Left cardiac atrium (tissue), 4 donors: ENCODE results near the gene RERGL. TPM values are rescaled to one million over a fixed set of nuclear protein-coding genes. Genes with fewer than 3 reads are reported as not detected.
"Not testable (repeated sequence)": the region's sequence is repeated elsewhere in the genome, so short reads cannot be mapped to it uniquely, and the experiment has no call there.

ENCODE experiments used
- ATAC-seq, 2 donors: fragments of 200-7000 bp; cut with Tn5 transposase; one replicate each; pipeline ENCODE4 v1.9.1; 2020; ENCODE audit warnings: mild to moderate bottlenecking in 2 of 2, moderate library complexity in 2 of 2
- DNase-seq: peaks from one replicate; pipeline ENCODE4 v3.0.0-alpha.2; 2020
- intact Hi-C, 2 donors: fragments of 100-400 bp; cut with DNase I; formaldehyde crosslinking; loops; one replicate each; pipeline versions ENCODE4 v1.14.1 to v1.15.1; 2022 to 2023
- long read RNA-seq: library from polyadenylated mRNA; unstranded; transcript quantifications from one replicate; pipeline ENCODE4 v2.0.0, GENCODE V29; 2021
- total RNA-seq, 2 donors: library from RNA; stranded (reverse); fragmentation: NEBNext Ultra II Directional; extraction: Animal tissue kit (Norgen Biotek cat#: 25700); gene quantifications; one replicate each; pipeline ENCODE4 v1.2.1, GENCODE V29; 2021
- donor health status: DM: no; HTN: yes; CAD: no.
- donor health status: DM: no; HTN: yes; CAD: no; lungs with severe emphysema.
- donor health status: DM: yes; HTN: yes; CAD: no.
- donor health status: Dilated cardiomyopathy.

RERGL gene, protein sequence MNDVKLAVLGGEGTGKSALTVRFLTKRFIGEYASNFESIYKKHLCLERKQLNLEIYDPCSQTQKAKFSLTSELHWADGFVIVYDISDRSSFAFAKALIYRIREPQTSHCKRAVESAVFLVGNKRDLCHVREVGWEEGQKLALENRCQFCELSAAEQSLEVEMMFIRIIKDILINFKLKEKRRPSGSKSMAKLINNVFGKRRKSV
- 1 to 10 TPM in 1 of 2 donors, under 1 TPM in 1; 0.44 to 3.4 TPM for total RNA-seq
- long read RNA-seq = 0 reads

DNA sequence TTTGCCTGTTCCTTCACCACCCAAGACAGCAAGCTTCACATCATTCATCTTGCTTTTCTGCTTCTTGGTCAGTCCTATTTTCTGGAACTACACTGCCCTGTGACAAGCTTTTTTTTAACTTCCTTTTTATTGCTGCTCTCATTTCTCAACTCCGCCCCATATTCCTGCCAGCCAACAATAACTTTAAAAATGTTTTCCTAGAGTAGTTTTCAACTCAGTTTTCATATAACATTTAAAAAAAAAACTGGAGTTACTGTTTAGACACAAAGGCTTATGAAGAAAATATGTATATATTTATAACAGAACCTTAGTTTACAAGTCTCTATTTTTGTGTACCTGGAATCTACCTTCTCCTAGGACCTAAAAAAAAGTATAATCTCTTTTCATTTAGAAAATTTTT lies at the start of gene RERGL:
Gene RERGL (minus strand): TSS at position 101 of the 400 bp plus-strand sequence. CDS start 53 bp downstream, at position 48.
- ATAC-seq (no peak), DNase-seq (no peak)
- intact Hi-C loops = no loop called here

DNA sequence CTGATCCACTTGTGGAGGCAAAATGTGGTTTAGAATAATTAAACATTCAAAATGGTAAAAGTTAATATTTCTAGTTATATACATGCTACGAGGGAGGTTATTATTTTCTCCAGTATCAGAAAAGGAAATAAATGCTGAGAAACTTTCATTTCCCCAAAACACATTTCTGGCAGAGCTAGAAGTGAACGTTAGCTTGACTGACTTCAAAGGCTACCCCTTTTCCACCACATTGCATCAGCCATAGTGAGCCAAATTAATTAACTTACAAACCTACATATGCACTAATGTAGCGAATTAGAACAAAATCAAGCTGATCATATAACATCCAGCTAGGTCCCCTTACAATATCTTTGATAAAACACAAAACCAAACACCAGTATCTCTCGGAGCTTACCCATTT lies 49.3 kb upstream of the RERGL start:
- ATAC-seq = no peak
- intact Hi-C loops = no loop called here
- no peak for DNase-seq

DNA sequence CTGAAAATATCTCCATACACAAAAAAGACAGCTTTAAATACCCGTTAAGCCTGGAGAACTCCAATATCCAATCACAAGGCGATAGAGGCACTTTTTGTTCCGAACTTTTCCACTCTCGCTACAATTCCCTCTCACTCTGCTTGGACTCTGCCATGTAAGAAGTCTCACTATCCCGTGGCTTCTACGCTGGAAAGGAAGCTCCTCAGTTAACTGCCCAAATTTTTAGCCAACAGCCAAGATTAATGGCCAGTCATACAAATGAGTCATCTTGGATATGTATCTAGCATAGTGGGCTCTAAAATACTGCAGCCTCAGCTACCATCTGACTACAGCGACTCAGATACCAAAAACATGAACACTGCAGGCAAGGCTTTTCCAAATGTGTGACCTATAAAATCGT lies 45.5 kb upstream of the RERGL start:
- DNase-seq (no peak), ATAC-seq (peak in 1 of 2 donors; percentile 71)
- intact Hi-C loops = no loop called here

DNA sequence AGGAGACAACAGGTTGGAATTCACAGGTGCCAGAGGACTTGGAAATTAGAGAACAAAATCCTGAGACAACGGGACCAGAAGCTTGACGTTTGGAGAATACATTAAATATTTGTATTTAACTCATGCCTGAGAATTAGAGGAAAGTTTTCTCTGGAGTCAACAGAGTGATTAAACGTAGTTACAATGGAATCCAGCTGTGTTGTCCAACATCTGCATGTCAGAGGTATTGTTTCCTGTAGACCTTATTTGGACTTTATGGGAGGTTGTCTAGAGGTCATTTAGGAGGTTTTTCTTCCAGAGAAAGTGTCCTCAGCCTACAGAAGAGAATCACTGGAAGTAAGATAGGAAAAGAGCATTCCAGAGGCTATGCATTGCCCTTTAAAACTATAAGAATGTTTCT lies 45.1 kb upstream of the RERGL start:
- no peak for DNase-seq
- intact Hi-C loops = no loop called here
- ATAC-seq = peak in 1 of 2 donors; percentile 22

DNA sequence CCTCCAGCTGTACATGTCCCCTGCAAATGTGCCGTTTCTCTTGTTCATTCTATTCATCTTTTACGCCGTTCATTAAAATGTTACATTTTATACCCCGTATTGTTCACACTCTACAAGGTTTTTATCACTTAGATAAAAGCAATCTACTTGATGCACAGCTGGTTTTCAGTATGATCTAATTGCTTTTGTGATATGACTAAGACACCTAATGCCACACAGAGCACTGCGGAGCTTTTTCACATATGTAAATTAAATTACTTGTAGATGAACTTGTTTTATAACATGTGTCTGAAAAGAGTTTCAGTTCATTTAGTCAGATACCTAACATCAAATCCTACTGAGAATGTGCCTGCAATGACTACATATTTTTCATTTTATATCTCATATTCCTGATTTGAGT lies 40.9 kb upstream of the RERGL start:
- intact Hi-C loops = no loop called here
- ATAC-seq (no peak), DNase-seq (no peak)

DNA sequence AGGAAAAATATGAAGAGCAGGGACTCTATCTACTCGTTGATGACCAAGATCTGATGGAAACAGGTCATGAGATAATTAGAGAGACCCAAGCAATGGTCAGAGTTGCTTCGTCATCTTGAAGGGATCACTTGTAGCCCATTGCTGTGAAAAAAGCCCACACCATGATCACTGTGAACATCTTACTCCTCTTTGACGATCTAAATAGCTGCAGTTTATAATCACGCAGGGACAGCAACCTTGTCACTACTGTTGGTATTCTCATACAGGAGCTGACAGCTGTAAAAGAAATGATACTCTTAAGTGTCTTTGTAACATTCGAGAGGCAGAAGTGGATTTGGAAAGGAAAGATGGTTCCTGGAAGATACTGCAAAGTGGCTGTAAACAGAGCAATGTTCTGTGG lies 33.7 kb upstream of the RERGL start:
- intact Hi-C loops = no loop called here
- DNase-seq = no peak
- ATAC-seq = no peak

DNA sequence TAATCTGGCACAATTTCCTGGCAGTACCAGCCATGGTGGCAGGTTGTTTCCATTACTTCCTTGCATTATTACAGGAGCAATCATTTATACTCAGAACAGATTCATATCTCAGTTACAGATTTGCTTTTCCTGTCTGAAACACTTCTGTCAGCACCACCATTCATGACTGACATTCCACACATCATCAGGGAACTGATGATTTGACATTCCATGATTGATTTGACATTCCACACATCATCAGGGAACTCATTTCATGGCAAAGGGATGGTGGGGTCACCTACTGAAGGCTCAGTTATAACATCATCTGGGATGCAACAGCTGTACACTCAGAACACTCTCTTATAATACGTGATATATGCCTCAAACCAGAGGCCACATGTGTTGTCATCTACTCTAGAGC lies 30.9 kb upstream of the RERGL start:
- ATAC-seq (no peak), DNase-seq (no peak)
- intact Hi-C loops = no loop called here

DNA sequence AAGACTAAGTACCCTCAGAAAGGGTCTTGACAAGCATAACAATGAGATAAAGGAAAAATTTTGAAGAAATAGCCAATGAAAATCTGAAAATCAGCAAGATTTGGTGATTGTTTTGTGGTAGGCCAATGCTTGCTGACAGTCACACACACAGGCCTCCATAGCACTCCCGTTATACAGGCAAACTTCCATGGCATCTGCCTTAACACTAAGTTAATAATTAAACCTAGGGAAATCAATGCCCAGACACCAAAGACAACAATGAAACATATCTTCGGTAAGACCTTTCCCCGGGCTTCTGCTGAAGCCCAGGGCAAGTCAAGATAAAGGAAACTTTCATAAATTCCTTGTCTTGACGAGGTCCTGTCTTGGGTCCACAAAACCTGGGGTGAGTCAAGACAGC lies 18.6 kb upstream of the RERGL start:
- DNase-seq (no peak), ATAC-seq (no peak)

DNA sequence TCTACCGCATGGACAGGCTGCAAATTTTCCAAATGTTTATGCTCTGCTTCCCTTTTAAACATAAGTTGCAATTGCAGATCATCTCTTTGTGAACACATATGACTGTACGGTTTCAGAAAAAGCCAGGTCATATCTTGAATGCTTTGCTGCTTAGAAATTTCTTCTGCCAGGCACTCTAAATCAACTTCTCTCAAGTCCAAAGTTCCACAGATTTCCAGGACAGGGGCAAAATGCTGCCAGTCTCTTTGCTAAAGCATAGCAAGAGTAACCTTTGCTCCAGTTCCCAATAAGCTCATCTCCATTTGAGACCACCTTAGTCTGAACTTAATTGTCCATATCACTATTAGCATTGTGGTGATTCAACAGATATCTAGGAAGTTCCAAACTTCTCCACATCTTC lies 13.6 kb upstream of the RERGL start:
- DNase-seq = no peak
- intact Hi-C loops = no loop called here
- ATAC-seq = no peak

More for the DNA sequence above, 18.6 kb upstream of the RERGL start:
- intact Hi-C loops = no loop called here

DNA sequence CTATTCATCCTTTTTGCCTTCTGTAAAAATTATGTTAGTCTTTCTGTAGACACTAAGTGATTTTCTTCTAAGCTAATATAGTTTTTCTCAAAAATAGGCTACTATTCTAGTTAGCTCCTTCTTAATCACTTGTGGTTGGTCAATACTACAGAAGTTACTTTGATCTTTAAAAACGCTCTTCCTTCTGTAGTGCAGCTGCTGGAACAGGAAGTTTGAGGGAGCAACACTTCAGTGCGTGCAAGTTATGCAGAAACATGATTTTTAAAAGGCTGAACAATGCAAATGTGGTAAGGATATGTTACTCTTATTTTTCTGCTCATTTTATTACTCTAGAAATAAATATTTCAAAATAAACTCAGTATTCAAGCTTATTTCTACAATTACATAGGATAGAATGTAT lies 11.1 kb upstream of the RERGL start:
- DNase-seq = no peak
- intact Hi-C loops = no loop called here
- no peak for ATAC-seq

DNA sequence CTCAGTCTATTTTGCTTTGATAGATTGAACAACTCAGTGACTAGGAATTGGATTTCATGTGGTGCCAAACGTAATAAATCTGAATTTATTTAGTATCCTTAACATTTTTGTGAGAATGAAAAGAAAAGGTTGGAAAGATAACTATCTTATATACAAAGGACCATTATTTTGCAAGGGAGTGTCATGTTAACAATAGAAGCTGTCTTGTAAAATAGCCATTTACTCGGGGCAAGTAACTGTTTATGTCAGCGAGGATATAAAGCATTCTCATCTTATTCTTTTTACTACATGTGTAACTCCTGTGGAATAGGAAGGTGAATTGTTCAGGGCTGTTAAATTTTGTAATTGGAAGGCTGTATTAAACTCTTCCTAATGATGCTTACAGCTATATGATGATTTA lies 5.9 kb downstream of the RERGL start:
- ATAC-seq (no peak), DNase-seq (no peak)
- intact Hi-C loops = no loop called here

DNA sequence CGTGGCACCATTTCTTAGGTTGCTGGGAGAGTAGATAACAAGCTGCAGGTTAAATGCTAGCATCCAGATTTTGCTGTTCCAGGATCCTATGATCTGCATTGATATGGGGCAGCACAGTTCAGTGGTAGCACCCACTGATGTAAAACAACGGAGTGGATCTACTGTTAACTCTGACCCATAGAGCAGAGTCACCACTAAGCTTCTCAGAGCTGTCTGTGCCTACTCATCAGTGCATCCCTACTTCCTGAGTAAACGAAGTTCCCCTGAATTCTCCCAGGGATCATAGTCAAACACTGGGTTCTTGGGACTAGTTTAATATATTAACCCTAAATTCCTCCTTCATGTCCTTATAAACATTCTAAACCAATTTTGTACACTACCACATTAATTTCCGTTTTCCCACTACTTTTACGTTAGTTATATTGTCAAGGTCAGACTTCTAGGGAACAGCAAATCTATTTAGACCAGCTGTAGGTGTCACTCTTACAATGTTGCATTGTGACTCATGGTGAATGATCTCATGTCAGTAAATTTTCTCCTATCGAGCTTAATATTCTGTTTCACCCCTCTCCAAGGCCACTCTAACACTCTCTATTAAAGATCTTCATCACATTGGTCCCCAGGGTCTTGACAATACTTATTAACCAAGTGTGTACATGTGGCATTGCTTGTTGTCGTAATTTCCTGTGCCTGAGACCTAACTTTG lies 10.3 kb downstream of the RERGL start:
- intact Hi-C loops = no loop called here
- DNase-seq = no peak
- no peak for ATAC-seq

DNA sequence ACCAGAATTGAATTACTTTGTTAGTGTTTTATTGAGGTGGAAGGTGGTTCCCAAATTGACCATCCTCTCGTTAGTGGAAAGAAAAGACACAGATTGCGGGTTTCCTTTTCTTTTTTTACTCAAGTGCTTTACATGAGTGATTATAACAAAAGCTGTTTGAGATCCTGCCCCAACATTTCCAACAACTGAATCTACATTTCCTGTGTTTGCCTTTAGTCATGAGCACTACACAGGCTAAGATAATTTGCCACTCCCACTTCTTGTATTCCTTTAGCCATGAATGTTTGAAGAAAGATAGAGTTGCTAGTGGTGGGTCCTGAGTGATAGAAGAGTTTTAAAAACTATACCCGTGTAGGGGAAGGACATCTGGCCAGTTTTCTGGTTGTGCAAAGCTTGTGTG lies 16.0 kb downstream of the RERGL start:
- intact Hi-C loops = no loop called here
- no peak for ATAC-seq
- DNase-seq = no peak

DNA sequence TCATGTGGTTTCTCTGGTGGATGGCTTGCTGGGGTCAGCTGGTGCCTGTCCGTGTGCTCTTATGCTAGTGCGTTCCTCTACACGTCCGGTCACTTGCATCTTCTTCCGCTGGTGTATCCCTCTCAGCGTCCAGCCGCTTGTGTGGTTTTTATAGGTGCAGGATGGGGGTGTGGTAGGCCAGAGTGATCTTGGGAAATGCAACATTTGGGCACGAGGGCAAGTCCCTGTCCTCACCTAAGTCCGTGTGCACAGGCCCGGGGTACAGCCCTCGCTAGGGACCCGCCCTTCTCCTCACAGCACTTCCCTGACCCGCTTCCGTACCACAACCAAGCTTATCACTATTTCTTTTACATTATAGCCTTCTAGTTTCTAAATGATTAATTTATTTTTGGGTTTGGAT lies 17.3 kb downstream of the RERGL start:
- ATAC-seq (no peak), DNase-seq (no peak)
- intact Hi-C loops = no loop called here

DNA sequence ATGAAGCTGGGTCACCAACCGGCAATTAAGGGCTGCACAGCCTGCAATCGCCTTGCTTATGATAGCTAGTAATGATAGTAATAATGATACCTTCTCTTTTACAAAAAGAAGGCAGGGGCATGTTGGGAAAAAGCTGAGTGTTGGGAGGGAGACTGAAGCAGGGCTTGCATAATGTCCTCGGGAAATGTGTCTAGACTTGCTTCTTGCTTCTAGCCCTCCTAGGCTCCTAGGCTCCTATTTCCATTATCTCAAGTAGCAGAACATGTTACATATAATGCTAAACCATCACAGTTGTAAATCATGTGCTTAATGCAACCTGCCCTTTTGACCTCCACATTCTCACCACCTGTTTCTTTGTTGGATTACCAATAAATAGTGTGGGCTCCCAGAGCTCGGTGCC lies 18.7 kb downstream of the RERGL start:
- no peak for DNase-seq
- no peak for ATAC-seq
- intact Hi-C loops = no loop called here

DNA sequence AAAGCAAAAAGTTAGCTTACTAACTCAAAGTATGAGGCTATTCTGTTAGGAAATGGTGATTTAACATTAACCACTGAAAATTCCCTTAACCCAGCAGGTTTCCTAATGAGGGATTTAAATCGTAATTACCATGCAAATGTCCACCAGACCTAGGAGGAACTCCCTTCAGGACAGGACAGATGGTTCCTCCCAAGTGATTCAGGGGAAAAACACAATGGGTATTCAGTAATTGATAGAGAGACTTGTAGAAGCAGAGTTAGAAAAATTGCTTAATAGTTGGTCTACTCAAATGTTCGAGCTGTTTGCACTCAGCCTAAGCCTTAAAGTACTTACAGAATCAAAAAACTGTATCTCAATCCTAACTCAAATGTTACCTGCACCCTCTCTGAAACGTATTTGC lies 21.6 kb downstream of the RERGL start:
- intact Hi-C loops = no loop called here
- DNase-seq (no peak), ATAC-seq (no peak)

DNA sequence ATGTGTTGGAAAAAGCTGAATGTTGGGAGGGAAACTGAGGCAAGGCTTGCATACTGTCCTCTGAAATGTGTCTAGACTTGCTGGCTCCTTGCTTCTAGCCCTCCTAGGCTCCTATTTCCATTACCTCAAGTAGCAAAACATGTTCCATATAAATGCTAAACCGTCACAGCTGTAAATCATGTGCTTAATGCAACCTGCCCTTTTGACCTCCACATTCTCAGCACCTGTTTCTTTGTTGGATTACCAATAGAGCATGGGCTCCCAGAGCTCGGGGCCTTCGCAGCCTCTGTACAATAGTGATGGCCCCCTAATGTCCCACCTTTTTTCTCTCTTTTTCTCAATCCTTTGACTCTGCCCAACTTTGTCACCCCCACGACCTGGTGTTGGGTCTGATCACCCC lies 23.3 kb downstream of the RERGL start:
- intact Hi-C loops = no loop called here
- ATAC-seq (no peak), DNase-seq (no peak)

DNA sequence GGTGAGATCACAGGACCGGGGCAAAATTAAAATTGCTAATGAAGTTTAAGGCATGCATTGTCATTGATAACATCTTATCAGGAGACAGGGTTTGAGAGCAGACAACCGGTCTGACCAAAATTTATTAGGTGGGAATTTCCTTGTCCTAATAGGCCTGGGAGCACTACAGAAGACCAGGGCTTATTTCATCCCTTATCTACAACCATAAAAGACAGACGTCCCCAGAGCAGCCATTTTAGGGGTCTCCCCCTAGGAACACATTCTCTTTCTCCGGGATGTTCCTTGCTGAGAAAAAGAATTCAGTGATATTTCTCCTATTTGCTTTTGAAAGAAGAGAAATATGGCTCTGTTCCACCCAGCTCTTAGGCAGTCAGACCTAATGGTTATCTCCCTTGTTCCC lies 27.1 kb downstream of the RERGL start:
- intact Hi-C loops, DNase-seq, ATAC-seq: not testable (repeated sequence)

DNA sequence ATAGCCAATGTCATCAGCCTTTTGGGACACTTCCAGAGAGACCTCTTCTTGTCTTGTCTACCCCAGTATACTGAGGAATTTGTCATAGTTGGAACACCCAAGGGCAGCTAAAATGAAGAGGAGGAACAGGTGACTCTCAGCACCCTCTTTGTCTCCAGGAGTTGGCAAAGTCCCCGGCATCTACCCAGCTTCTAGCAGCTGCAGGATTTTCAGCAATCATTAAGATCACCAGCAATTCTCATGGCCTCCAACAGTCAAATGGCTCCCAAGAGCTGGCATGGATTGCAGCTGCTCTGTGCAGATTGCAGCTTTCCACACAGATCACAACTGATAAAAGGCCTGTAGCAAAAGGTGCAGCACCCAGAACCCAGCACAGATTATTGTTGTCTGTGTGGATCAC lies 32.9 kb downstream of the RERGL start:
- ATAC-seq (no peak), DNase-seq (no peak)
- intact Hi-C loops = no loop called here

DNA sequence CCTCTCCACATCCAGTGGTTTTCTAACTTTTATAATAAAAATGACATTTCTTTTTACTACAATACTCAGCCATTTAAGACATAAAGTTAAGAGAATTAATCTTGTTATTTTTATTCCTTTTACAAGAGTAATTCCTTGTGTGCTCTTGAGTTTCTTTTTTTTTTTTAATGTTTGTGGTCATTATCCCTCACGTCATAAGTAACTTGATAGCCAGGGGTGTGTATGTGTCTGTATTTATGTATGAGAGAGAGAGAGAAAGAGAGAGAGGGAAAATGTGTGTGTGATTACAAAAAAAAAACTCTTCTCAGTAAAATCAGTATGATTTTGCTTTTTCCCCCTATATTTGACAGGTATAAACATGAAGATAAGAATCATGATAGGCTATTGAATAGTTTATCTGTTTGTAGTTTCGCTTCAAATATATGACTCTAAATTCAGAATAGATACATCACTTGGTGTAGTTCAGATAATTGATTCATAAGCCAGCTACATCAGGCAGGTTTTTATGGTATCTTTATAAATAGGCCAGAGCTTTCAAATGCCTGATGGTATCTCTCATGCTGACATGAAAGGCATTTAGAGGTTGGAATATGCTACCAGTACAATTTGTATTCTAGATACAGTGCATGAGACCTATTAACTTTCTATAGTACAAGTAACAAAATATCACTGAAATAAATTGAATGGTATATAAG lies 34.9 kb downstream of the RERGL start:
- intact Hi-C loops = no loop called here

More for the DNA sequence above, 34.9 kb downstream of the RERGL start:
- DNase-seq = no peak
- ATAC-seq = no peak
